Progenitor cell of endocrine pancreas (in vitro differentiated cells): ENCODE results near the gene PRDM8. TPM values are rescaled to one million over a fixed set of nuclear protein-coding genes. Genes with fewer than 3 reads are reported as not detected.
"Not testable (repeated sequence)": the region's sequence is repeated elsewhere in the genome, so short reads cannot be mapped to it uniquely, and the experiment has no call there.

Source experiments
- DNase-seq: peaks from one replicate; pipeline ENCODE4 v3.0.0; 2021; ENCODE audit warnings: low spot score; ENCODE audit not compliant: unreplicated experiment
- H3K27ac Mint-ChIP-seq: 2 replicates; pipeline ENCODE4 v1.8.0; 2021; ENCODE audit warnings: mild to moderate bottlenecking, moderate library complexity, mixed read lengths
- H3K27me3 Mint-ChIP-seq: 2 replicates; pipeline ENCODE4 v1.8.0; 2021; ENCODE audit warnings: mixed read lengths
- H3K36me3 Mint-ChIP-seq: 2 replicates; pipeline ENCODE4 v1.8.0; 2022; ENCODE audit warnings: mixed read lengths; ENCODE audit not compliant: insufficient read depth
- H3K4me1 Mint-ChIP-seq: 2 replicates; pipeline ENCODE4 v1.8.0; 2021; ENCODE audit warnings: low read depth, mixed read lengths
- H3K4me3 Mint-ChIP-seq: 2 replicates; pipeline ENCODE4 v1.8.0; 2021; ENCODE audit warnings: low read depth, mild to moderate bottlenecking, moderate library complexity, mixed read lengths
- H3K9me3 Mint-ChIP-seq: 2 replicates; pipeline ENCODE4 v1.8.0; 2021; ENCODE audit warnings: low read depth, mixed read lengths
- CTCF ChIP-seq: fragments of 200-600 bp; sonication (generic); IDR thresholded peaks from one replicate; pipeline ENCODE4 v1.5.0; 2021; ENCODE audit warnings: antibody characterized with exemption, mild to moderate bottlenecking; ENCODE audit not compliant: unreplicated experiment
- total RNA-seq: library from RNA; stranded (reverse); gene quantifications from 2 replicates; pipeline ENCODE4 v1.2.1, GENCODE V29; 2021

PRDM8 gene
- total RNA-seq, 1 donor from 2014 or later, result 0.38 TPM

GRCh38 chr4:80240976-80241375 lies 43.7 kb downstream of the PRDM8 start:
- no peak overlapping the region for H3K27ac Mint-ChIP-seq
- no peaks in the 10 kb centered on the region for H3K4me1 Mint-ChIP-seq
- H3K27me3 Mint-ChIP-seq, result peaks cover 18% of the 10 kb centered on the region
- H3K4me3 Mint-ChIP-seq, result no peak overlapping the region
- no peaks in the 10 kb centered on the region for H3K36me3 Mint-ChIP-seq
- no peaks in the 10 kb centered on the region for H3K9me3 Mint-ChIP-seq
- no peak for DNase-seq
- no peak for TF ChIP-seq CTCF

GRCh38 chr4:80243274-80244018 lies 46.1 kb downstream of the PRDM8 start:
- TF ChIP-seq CTCF, result no peak
- no peak overlapping the region for H3K4me3 Mint-ChIP-seq
- no peak for DNase-seq
- H3K9me3 Mint-ChIP-seq, result no peaks in the 10 kb centered on the region
- no peak overlapping the region for H3K27ac Mint-ChIP-seq
- H3K27me3 Mint-ChIP-seq, result peaks cover 31% of the 10 kb centered on the region
- no peaks in the 10 kb centered on the region for H3K4me1 Mint-ChIP-seq
- no peaks in the 10 kb centered on the region for H3K36me3 Mint-ChIP-seq

GRCh38 chr4:80247484-80247883 lies 50.2 kb downstream of the PRDM8 start:
- not testable (repeated sequence) for H3K4me3 Mint-ChIP-seq, H3K27ac Mint-ChIP-seq, H3K4me1 Mint-ChIP-seq, DNase-seq, H3K9me3 Mint-ChIP-seq, H3K36me3 Mint-ChIP-seq
- peaks cover 38% of the 10 kb centered on the region for H3K27me3 Mint-ChIP-seq

- peaks cover 29% of the 10 kb centered on the region for H3K27me3 Mint-ChIP-seq
- no peak overlapping the region for H3K4me3 Mint-ChIP-seq
- H3K4me1 Mint-ChIP-seq, result no peaks in the 10 kb centered on the region
- H3K36me3 Mint-ChIP-seq, result no peaks in the 10 kb centered on the region
- H3K9me3 Mint-ChIP-seq, result no peaks in the 10 kb centered on the region
- no peak for TF ChIP-seq CTCF
- no peak overlapping the region for H3K27ac Mint-ChIP-seq
- DNase-seq, result no peak
Observed at GRCh38 chr4:80249144-80249543, 51.8 kb downstream of the PRDM8 start.

- Mint-ChIP-seq H3K4me1 (peaks cover 6% of the 10 kb centered on the region), H3K27me3 (peaks cover 23% of the 10 kb centered on the region), H3K9me3 (no peaks in the 10 kb centered on the region), H3K36me3 (no peaks in the 10 kb centered on the region), H3K27ac (no peak overlapping the region), H3K4me3 (no peak overlapping the region)
- no peak for DNase-seq
- TF ChIP-seq CTCF, result no peak
Observed at GRCh38 chr4:80252427-80252826, 55.1 kb downstream of the PRDM8 start.

- Mint-ChIP-seq H3K36me3 (no peaks in the 10 kb centered on the region), H3K9me3 (no peaks in the 10 kb centered on the region), H3K4me3 (no peak overlapping the region), H3K4me1 (peaks cover 6% of the 10 kb centered on the region), H3K27ac (no peak overlapping the region), H3K27me3 (peaks cover 24% of the 10 kb centered on the region)
- TF ChIP-seq CTCF, result no peak
- DNase-seq, result no peak
Observed at GRCh38 chr4:80252953-80253352, 55.6 kb downstream of the PRDM8 start.
